AG04450 (cell line): ENCODE measurements around the gene LRRC57. TPM values are rescaled to one million over a fixed set of nuclear protein-coding genes. Genes with fewer than 3 reads are reported as not detected.
A peak's percentile ranks its signal among the peaks of the same experiment; 100 is the strongest.

ENCODE experiments used
- CTCF ChIA-PET: fragments of 300-600, 350-600 bp; formaldehyde crosslinking; extraction: SDS; loops from one replicate; lab custom pipeline; 2022; ENCODE audit warnings: antibody characterized with exemption, inconsistent platforms; lab: Charles Lee
- POLR2A ChIA-PET: fragments of 350-600 bp; formaldehyde crosslinking; extraction: SDS; loops from one replicate; lab custom pipeline; 2021; ENCODE audit warnings: antibody characterized with exemption, inconsistent platforms; lab: Yijun Ruan, JAX
- DNase-seq: peaks from one replicate; pipeline ENCODE4 v3.0.0-alpha.2; 2011; ENCODE audit warnings: low read depth, low spot score
- H3K27ac ChIP-seq: one replicate; pipeline ENCODE4 v1.5.1; 2012; ENCODE audit warnings: low read depth, low read length, control low read depth
- H3K27me3 ChIP-seq: one replicate; pipeline ENCODE4 v1.6.0; 2012; ENCODE audit warnings: low read length; ENCODE audit not compliant: control insufficient read depth, insufficient read depth
- H3K4me3 ChIP-seq: 2 replicates; pipeline ENCODE4 v1.5.1; 2011; ENCODE audit warnings: mild to moderate bottlenecking, low read depth, low read length, control low read depth
- H3K9me3 ChIP-seq: 2 replicates; pipeline ENCODE4 v1.5.1; 2012; ENCODE audit warnings: low read length; ENCODE audit not compliant: control insufficient read depth, insufficient read depth
- polyA plus RNA-seq: library from polyadenylated mRNA; depleted of rRNA; stranded (reverse); fragments of >200 nt; gene quantifications from 2 replicates; pipeline ENCODE4 v1.2.3, GENCODE V29; 2011
- TF ChIP-seq, protein P1 (sequence below): IDR thresholded peaks from 2 replicates; pipeline ENCODE4 v1.5.1; 2011; ENCODE audit warnings: low read depth, low read length, control low read depth, inconsistent platforms

The LRRC57 gene
- polyA plus RNA-seq, 1 experiment: 18.3 TPM

DNA sequence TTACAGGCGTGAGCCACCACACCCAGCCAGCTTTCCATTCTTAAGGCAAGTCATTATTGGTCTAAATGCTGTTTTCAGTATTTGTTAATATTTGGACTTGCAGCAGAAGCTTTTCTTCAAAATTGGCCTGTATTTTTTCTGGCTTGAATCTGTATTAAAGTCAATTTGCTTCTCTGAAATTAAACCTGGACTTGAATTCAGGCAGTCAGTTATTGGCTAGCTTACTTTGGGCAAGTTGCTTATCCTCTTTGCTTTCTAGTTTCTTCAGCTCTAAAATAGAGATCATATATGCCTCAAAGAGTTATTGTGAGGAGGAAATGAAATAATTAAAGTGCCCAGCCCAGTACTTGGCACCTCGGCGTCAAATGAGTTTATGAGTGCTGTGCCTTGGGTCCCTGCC is 44.1 kb upstream of the LRRC57 start:
- ChIA-PET POLR2A (interaction anchor here (0.7 to 0.8 kb wide), 2 partner anchors 31 to 818 kb away, joined by 3 to 9 read pairs; no protein-coding TSS in a partner anchor), CTCF (interaction anchor here (0.9 to 1.2 kb wide), 3 partner anchors 11 to 333 kb away, joined by 3 to 6 read pairs (median 3); no protein-coding TSS in a partner anchor)
- TF ChIP-seq, protein P1, sequence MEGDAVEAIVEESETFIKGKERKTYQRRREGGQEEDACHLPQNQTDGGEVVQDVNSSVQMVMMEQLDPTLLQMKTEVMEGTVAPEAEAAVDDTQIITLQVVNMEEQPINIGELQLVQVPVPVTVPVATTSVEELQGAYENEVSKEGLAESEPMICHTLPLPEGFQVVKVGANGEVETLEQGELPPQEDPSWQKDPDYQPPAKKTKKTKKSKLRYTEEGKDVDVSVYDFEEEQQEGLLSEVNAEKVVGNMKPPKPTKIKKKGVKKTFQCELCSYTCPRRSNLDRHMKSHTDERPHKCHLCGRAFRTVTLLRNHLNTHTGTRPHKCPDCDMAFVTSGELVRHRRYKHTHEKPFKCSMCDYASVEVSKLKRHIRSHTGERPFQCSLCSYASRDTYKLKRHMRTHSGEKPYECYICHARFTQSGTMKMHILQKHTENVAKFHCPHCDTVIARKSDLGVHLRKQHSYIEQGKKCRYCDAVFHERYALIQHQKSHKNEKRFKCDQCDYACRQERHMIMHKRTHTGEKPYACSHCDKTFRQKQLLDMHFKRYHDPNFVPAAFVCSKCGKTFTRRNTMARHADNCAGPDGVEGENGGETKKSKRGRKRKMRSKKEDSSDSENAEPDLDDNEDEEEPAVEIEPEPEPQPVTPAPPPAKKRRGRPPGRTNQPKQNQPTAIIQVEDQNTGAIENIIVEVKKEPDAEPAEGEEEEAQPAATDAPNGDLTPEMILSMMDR: no peak
- no peak overlapping the region for H3K4me3 ChIP-seq
- H3K27ac ChIP-seq: no peak overlapping the region
- no peaks in the 10 kb centered on the region for H3K27me3 ChIP-seq
- H3K9me3 ChIP-seq: no peaks in the 10 kb centered on the region
- DNase-seq: no peak

DNA sequence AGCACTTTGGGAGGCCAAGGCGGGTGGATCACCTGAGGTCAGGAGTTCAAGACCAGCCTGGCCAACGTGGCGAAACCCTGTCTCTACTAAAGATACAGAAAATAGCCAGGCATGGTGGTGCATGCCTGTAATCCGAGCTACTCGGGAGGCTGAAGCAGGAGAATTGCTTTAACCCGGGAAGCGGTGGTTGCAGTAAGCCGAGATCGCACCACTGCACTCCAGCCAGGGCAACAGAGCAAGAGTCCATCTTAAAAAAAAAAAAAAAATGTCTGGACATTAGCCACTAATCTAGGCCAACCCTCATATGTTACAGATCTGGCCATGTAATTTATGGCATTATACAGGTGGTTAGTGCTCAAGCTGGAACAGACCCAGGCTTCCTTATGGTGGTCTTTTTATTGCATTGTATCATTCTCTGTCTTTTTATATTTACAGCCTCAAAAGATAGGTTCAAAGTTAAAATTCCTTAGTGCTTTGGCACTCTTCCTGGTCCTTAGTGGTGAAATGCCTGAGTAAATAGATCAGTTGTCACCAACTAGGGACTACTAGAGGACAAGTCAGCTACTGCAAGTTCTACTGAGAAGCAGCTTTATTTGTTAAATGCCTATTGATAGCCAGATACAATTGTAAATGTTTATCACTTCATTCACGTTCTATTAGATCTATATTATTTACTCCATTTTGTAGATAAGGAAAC is 42.8 kb upstream of the LRRC57 start:
- TF ChIP-seq, protein P1: peak; percentile 33
- H3K4me3 ChIP-seq: no peak overlapping the region
- H3K27ac ChIP-seq: no peak overlapping the region
- no peak for DNase-seq
- no peaks in the 10 kb centered on the region for H3K9me3 ChIP-seq
- ChIA-PET CTCF (interaction anchor here (1.2 kb wide), 1 partner anchor 10 kb away, joined by 3 read pairs; no protein-coding TSS in a partner anchor), POLR2A (interaction anchor here (0.7 to 1.0 kb wide), 2 partner anchors 16 to 1246 kb away, joined by 3 to 4 read pairs; partner anchors contain the start of gene STARD9)
- H3K27me3 ChIP-seq: no peaks in the 10 kb centered on the region

DNA sequence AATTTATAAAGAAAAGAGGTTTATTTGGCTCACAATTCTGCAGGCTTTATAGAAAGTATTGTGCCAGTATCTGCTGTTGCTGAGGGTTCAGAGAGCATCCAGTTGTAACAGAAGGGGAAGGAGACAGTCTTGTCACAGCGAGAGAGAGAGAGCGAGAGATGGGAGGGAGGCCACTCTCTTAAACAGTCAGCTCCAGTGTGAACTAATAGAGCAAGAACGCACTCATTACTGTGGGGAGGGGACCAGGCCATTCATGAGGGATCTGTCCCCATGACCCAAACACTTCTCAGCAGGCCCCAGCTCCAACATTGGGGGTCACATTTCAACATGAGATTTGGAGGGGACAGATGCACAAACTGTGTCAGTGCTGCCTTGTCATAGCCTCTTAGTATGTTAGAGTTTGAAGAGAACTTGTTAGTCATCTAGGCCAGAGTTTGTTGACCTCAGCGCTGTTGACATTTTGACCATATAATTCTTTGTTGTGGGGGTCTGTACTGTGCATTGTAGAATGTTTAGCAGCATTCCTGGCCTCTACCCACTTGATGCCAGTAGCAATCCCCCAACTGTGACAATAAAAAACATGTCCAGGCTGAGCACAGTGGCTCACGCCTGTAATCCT is 42.1 kb upstream of the LRRC57 start:
- H3K4me3 ChIP-seq: no peak overlapping the region
- no peaks in the 10 kb centered on the region for H3K27me3 ChIP-seq
- ChIA-PET POLR2A (no interaction called here), CTCF (no interaction called here)
- DNase-seq: no peak
- TF ChIP-seq, protein P1: no peak
- no peak overlapping the region for H3K27ac ChIP-seq
- no peaks in the 10 kb centered on the region for H3K9me3 ChIP-seq

DNA sequence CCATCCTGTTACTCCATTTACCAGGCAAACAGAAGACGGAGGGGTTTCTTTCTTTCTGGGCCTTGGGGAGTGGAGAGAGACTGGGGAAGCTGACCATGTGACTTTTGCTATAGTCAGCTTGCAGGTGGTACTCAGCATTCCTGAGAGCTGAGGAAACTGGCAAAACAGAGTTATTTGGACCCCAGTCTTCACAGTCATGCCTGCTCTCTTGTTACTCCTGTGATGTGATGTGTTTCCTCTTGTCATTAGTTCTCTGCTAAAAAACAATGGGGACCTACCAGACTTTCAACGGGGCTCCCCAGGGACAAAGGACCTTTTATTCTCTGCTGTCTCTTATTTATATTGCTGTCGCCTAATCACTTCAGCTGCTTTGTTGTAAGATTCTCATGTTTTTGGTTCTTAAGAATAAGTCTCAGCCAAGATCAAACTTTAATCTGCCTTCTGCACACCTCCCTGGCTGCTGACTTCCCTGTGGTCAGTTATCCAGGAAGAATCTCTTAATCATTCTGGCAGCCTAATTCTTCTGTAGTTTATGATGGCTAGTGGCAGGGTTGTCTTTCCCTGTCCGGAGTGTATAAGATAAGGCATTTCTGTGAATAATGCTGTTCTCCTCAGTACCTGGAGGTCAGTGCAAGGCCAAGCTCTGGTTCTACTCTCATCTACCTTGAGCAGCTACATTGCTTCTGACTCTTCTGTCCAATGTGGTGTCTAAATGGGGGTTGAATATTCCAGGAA is 35.6 kb upstream of the LRRC57 start:
- no peaks in the 10 kb centered on the region for H3K9me3 ChIP-seq
- TF ChIP-seq, protein P1: no peak
- no peak for DNase-seq
- H3K27ac ChIP-seq: no peak overlapping the region
- no peak overlapping the region for H3K4me3 ChIP-seq
- no peaks in the 10 kb centered on the region for H3K27me3 ChIP-seq
- POLR2A ChIA-PET: no interaction called here
- CTCF ChIA-PET: no interaction called here
